BLaER1 (cell line): ENCODE data around the gene ACOT9.
"Not testable (repeated sequence)": the region's sequence is repeated elsewhere in the genome, so short reads cannot be mapped to it uniquely, and the experiment has no call there.

Experiments used
- H3K27ac ChIP-seq: shearing (Covaris generic); formaldehyde crosslinking; 2 replicates; pipeline ENCODE4 v1.8.1; 2022
- H3K27me3 ChIP-seq: shearing (Covaris generic); formaldehyde crosslinking; 2 replicates; pipeline ENCODE4 v1.8.1; 2022
- H3K36me3 ChIP-seq: shearing (Covaris generic); formaldehyde crosslinking; 2 replicates; pipeline ENCODE4 v1.8.1; 2022
- H3K4me1 ChIP-seq: shearing (Covaris generic); formaldehyde crosslinking; 2 replicates; pipeline ENCODE4 v1.8.1; 2022
- H3K4me2 ChIP-seq: shearing (Covaris generic); formaldehyde crosslinking; 2 replicates; pipeline ENCODE4 v1.8.1; 2022
- H3K4me3 ChIP-seq: shearing (Covaris generic); formaldehyde crosslinking; 2 replicates; pipeline ENCODE4 v1.8.1; 2022
- H3K9ac ChIP-seq: shearing (Covaris generic); formaldehyde crosslinking; 2 replicates; pipeline ENCODE4 v1.8.1; 2022
- H3K9me3 ChIP-seq: shearing (Covaris generic); formaldehyde crosslinking; 2 replicates; pipeline ENCODE4 v1.8.1; 2022
- H4K20me1 ChIP-seq: shearing (Covaris generic); formaldehyde crosslinking; 2 replicates; pipeline ENCODE4 v1.8.1; 2022
- Cebpa-rat ChIP-seq: shearing (Covaris generic); IDR thresholded peaks from 2 replicates; pipeline ENCODE4 v1.8.1; 2022

ACOT9 gene

DNA sequence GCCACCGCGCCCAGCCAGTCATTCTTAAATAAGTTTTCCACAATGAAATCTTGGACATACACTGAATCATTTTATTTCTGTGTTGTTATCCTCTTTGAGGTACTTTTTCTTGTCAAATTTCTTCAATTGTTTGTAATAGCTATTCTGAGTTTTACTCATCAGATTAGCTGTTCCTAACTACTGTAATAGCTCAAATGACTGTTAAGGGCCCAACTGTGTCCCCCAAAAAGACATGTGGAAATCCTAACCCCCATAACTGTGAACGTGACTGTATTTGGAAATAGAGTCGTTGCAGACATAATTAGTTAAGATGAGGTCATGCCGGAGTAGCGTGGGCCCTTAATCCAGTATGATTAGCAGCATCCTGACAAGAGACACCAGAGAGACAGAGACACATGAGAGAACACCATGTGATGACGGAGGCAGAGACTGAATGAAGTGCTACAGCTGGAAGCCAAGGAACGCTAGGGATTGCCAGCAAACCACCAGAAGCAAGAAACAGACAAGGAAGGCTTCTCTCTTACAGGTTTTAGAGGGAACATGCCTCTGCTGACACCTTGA is 22.9 kb downstream of the ACOT9 start:
- H3K9ac ChIP-seq: no peak overlapping the region
- no peak overlapping the region for H3K4me3 ChIP-seq
- no peak for TF ChIP-seq Cebpa-rat
- H4K20me1 ChIP-seq: no peaks in the 10 kb centered on the region
- 0 out of 2 replicates have a peak, but pooled peaks cover 7% of the 10 kb centered on the region for H3K36me3 ChIP-seq
- no peaks in the 10 kb centered on the region for H3K4me1 ChIP-seq
- no peaks in the 10 kb centered on the region for H3K9me3 ChIP-seq
- H3K27me3 ChIP-seq: no peaks in the 10 kb centered on the region
- H3K4me2 ChIP-seq: no peak overlapping the region
- H3K27ac ChIP-seq: no peak overlapping the region

DNA sequence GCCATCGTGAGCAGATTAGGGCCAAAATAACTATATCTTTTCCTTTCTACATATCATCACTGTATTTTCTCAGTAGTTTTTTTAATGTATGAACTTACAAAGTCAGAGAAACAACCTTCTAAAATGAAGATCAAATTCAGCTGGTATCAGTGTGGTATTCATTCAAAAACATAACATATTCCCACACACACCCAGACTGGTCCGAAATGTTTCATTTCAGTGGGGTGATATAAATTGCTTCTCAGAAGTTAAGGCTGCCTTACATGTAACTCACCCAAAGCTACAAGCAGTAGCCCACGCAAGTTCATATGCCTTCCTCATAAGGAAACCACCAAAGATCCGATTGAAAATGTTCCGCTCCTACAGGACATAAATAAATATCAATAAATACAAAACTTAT is 37.8 kb downstream of the ACOT9 start:
- Histone ChIP-seq H4K20me1 (no peaks in the 10 kb centered on the region), H3K27me3 (no peaks in the 10 kb centered on the region), H3K9me3 (no peaks in the 10 kb centered on the region), H3K4me1 (no peaks in the 10 kb centered on the region), H3K36me3 (0 out of 2 replicates have a peak, but pooled peaks cover 22% of the 10 kb centered on the region), H3K27ac (no peak overlapping the region), H3K4me2 (no peak overlapping the region), H3K4me3 (no peak overlapping the region), H3K9ac (no peak overlapping the region)
- no peak for TF ChIP-seq Cebpa-rat

DNA sequence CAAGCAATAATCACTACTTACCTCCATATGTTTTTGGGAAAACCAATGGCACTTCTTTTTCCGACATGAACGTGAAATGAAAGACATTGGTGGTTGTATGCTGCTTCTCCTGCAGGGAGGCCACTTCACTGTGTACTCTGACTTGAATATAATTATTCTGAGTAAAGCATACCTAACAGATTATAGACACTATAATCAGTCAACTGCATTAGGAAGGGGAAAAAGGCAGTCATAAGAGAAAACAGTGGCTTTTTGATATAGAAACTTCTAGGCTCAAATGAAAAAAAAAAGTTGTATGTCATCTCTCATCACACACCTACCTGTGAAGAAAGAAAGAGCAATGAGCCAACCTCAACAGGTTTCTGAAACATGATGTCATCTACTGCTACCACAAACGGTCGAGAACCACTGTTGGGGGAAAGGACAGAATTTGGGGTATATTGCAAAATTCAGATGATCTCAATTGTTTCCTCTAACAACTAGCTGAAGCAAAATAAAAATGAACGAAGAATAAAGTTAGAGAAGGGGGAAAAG is 38.3 kb downstream of the ACOT9 start:
- Histone ChIP-seq H3K36me3 (0 out of 2 replicates have a peak, but pooled peaks cover 22% of the 10 kb centered on the region), H3K27ac (no peak overlapping the region), H3K4me2 (no peak overlapping the region), H3K4me3 (no peak overlapping the region), H3K4me1 (no peaks in the 10 kb centered on the region), H3K9ac (no peak overlapping the region), H4K20me1 (no peaks in the 10 kb centered on the region), H3K27me3 (no peaks in the 10 kb centered on the region), H3K9me3 (no peaks in the 10 kb centered on the region)
- no peak for TF ChIP-seq Cebpa-rat

DNA sequence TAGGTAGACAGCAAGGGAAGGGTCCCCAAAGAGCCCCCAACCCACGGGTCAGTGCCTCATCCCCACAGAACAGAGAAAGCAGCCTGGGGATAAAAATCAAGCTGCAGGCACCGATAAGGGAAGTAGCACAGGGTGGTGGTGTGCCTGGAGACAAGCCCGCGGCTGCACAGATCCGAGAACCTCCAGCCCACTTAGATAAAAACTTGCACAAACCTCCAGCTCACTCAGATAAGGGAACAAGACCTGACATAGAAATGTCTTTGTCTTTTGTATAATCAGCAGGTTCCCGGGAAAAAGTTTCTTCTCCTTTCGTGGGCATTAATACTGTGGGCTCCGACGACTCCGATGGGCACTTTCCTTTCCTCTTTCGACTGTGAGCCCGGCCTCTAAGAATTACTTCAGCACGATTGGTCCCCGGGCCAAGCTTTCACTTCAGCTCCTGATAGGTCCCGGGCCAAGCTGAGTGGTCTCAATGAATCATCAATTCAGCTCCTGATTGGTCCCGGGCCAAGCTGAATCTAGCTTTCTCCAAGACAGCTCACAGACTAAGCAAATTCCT is 43.4 kb downstream of the ACOT9 start:
- H3K27me3 ChIP-seq: no peaks in the 10 kb centered on the region
- no peak for TF ChIP-seq Cebpa-rat
- H3K36me3 ChIP-seq: 0 out of 2 replicates have a peak, but pooled peaks cover 7% of the 10 kb centered on the region
- no peak overlapping the region for H3K27ac ChIP-seq
- H3K4me3 ChIP-seq: no peak overlapping the region
- no peaks in the 10 kb centered on the region for H4K20me1 ChIP-seq
- H3K4me1 ChIP-seq: no peaks in the 10 kb centered on the region
- no peak overlapping the region for H3K4me2 ChIP-seq
- no peaks in the 10 kb centered on the region for H3K9me3 ChIP-seq
- H3K9ac ChIP-seq: no peak overlapping the region

DNA sequence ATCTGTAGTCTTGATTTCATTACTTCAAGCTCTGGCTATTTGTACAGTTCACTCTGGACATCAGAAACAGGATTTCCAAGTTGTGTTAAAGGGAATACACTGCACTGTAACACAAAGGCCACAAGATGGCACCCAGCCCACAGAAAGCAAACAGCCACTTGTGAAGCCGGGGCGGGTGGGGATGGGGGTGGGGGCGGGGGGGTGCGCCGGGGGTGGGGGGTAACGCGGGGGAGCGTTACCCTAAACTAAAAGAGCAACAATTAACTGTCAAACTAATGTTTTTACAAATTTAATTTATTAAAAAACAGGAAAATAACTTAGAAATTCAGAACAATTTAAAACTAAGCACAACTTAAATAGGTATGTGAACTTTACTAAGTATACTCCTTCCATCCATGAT is 48.5 kb downstream of the ACOT9 start:
- Histone ChIP-seq H3K4me1 (no peaks in the 10 kb centered on the region), H3K9ac (no peak overlapping the region), H3K9me3 (no peaks in the 10 kb centered on the region), H4K20me1 (no peaks in the 10 kb centered on the region), H3K36me3 (no peaks in the 10 kb centered on the region), H3K4me3 (no peak overlapping the region), H3K4me2 (no peak overlapping the region), H3K27me3 (no peaks in the 10 kb centered on the region), H3K27ac (no peak overlapping the region)
- TF ChIP-seq Cebpa-rat: no peak

DNA sequence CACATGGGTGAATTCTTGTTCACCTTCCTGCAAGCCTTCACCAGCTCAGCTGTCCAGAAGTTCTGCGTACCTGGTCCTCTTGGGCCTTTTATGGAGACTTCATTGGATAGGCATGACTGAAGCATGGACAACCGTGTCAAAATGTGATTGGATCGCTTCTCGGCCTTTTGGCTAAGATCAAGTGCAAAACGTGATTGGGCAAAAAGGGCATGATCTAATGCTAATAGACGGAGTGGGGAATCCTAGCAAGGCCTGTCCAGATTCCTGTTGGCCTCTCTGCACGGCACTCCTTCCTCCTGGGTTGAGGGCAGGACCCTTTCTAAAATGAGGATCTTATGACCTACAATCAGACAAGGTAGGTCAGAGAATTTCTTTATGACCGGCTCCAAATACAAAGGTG is 50.9 kb downstream of the ACOT9 start:
- Histone ChIP-seq H3K27ac (no peak overlapping the region), H3K9me3 (no peaks in the 10 kb centered on the region), H3K9ac (no peak overlapping the region), H3K36me3 (0 out of 2 replicates have a peak, but pooled peaks cover 1% of the 10 kb centered on the region), H3K27me3 (no peaks in the 10 kb centered on the region), H4K20me1 (no peaks in the 10 kb centered on the region), H3K4me2 (no peak overlapping the region), H3K4me3 (no peak overlapping the region), H3K4me1 (no peaks in the 10 kb centered on the region)
- no peak for TF ChIP-seq Cebpa-rat

DNA sequence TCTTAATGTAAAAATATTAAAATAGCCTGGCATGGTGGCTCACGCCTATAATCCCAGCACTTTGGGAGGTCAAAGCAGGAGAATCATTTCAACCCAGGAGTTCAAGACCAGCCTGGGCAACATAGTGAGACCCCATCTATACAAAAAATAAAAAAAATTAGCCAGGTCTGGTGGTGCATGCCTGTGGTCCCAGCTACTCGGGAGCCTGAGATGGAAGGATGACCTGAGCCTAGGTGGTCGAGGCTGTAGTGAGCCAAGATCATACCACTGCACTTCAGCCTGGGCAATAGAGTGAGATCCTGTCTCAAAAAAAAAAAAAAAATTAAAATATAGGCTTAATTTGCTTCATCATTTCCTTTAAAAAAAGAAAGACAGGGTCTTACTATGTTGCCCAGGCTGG is 66.6 kb downstream of the ACOT9 start:
- not testable (repeated sequence) for H3K27ac ChIP-seq, H3K9ac ChIP-seq
- peaks cover 56% of the 10 kb centered on the region for H3K36me3 ChIP-seq

DNA sequence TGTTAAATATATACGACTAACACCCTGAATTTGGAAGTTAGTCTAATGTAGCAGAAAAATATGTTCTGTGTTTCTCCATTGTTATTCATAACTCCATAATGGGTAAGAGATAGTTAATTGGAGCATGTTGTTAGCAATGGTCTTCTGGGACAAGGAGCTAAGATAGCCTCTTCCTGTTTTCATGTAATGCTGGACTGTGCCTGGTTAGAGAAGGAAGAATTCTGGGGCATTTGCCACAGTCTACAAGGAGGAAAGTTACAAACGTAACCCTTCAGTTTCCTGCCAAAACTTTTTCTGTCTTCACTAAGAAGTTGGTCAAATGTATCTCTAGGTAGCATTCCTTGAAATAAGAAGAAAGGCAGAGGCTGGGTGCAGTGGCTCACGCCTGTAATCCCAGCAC is 70.0 kb downstream of the ACOT9 start:
- H3K27me3 ChIP-seq: no peaks in the 10 kb centered on the region
- TF ChIP-seq Cebpa-rat: no peak
- H3K9ac ChIP-seq: no peak overlapping the region
- no peak overlapping the region for H3K27ac ChIP-seq
- H3K36me3 ChIP-seq: peaks cover 42% of the 10 kb centered on the region
- H4K20me1 ChIP-seq: no peaks in the 10 kb centered on the region; the same call in 1 of the 2 replicates
- H3K4me2 ChIP-seq: no peak overlapping the region
- no peak overlapping the region for H3K4me3 ChIP-seq
- no peaks in the 10 kb centered on the region; the same call in 1 of the 2 replicates for H3K4me1 ChIP-seq
- H3K9me3 ChIP-seq: no peaks in the 10 kb centered on the region

More for the DNA sequence above, 66.6 kb downstream of the ACOT9 start:
- not testable (repeated sequence) for H3K9me3 ChIP-seq, H3K27me3 ChIP-seq, H3K4me3 ChIP-seq, H3K4me1 ChIP-seq, H3K4me2 ChIP-seq, H4K20me1 ChIP-seq

DNA sequence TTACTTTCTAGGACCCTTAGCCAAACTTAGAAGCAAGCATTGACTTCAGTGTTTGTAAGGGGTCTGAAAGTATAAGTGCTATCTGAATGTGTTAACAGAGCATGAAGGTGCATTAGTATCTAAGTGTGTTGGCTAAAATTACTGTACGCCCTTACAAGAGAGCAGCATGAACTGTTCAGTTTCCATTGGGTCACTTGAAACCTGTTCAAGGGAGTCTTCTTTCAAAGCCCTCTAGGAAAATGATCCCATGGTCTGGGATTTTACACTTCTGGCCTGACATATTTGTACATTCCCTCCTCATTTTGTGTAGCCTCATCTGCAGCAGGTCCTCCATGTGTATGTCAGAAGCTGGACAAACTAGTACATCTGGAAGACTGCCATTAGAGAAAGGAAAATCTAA is 72.5 kb downstream of the ACOT9 start:
- H3K4me3 ChIP-seq: no peak overlapping the region
- no peak overlapping the region for H3K9ac ChIP-seq
- H3K27ac ChIP-seq: no peak overlapping the region
- no peaks in the 10 kb centered on the region for H3K27me3 ChIP-seq
- H3K36me3 ChIP-seq: peaks cover 20% of the 10 kb centered on the region
- no peaks in the 10 kb centered on the region; the same call in 1 of the 2 replicates for H3K4me1 ChIP-seq
- H3K9me3 ChIP-seq: no peaks in the 10 kb centered on the region
- H3K4me2 ChIP-seq: no peak overlapping the region
- H4K20me1 ChIP-seq: no peaks in the 10 kb centered on the region; the same call in 1 of the 2 replicates
- no peak for TF ChIP-seq Cebpa-rat

DNA sequence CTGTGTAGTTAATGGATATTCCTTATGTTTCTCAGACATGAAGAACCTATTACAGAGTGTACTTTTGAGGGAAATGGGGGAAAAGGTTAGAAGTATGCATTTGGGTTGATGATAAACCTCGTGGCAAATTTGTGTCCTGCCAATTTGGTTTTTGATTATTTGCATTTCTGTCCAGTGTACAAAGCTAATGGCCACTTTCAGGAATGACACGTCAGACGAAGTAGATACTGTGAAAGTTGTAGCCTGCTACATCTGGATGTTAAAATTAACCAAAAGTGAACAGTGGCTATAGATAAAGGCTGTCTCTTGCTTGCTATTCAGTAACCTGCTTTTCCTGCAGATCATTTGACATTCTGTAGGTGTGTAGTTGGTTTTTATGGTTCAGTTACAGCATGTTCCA is 74.7 kb downstream of the ACOT9 start:
- Histone ChIP-seq H3K27ac (peak overlapping the region; percentile 85), H3K4me2 (peak overlapping the region; percentile 68), H3K27me3 (no peaks in the 10 kb centered on the region), H3K36me3 (peaks cover 12% of the 10 kb centered on the region), H3K4me1 (no peaks in the 10 kb centered on the region; the same call in 1 of the 2 replicates), H3K9ac (peak overlapping the region; percentile 84), H3K4me3 (peak overlapping the region; percentile 72), H3K9me3 (no peaks in the 10 kb centered on the region), H4K20me1 (no peaks in the 10 kb centered on the region; the same call in 1 of the 2 replicates)
- TF ChIP-seq Cebpa-rat: no peak
